H54 (cell line): Measurements from ENCODE around the gene COCH.

Experiments used
- DNase-seq: peaks from one replicate; pipeline ENCODE4 v3.0.0; 2011; ENCODE audit warnings: low spot score, mixed read lengths; ENCODE audit not compliant: insufficient read length
- FAIRE-seq: peaks from 3 replicates; lab custom pipeline; 2011; peaks lifted over from hg19 to GRCh38; lab: Jason Lieb, UNC
- POLR2A ChIP-seq: IDR thresholded peaks from 2 replicates; pipeline ENCODE4 v1.6.1; 2011; ENCODE audit warnings: low read depth, mild to moderate bottlenecking, low read length

The COCH gene

DNA sequence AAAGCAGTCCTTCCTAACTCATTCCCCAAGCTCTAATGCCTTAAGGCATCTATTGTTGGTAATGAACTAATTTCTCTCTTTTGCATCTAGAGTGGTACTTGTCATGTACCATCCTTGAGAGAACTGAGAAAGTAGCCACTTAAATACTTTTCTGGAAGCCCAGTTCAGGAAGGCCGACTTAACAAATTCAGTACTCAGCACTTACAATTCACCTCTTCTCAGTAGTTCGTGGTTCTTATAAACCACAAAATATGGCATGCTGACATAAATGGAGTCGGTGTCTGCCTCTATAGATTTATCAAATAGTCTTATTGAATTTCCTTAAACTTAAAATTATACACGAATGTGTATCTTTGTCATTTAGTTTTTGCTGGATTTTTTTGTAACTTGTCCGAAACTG lies 9.4 kb upstream of the COCH start:
- no peak for FAIRE-seq
- no peak for DNase-seq
- TF ChIP-seq POLR2A: no peak

DNA sequence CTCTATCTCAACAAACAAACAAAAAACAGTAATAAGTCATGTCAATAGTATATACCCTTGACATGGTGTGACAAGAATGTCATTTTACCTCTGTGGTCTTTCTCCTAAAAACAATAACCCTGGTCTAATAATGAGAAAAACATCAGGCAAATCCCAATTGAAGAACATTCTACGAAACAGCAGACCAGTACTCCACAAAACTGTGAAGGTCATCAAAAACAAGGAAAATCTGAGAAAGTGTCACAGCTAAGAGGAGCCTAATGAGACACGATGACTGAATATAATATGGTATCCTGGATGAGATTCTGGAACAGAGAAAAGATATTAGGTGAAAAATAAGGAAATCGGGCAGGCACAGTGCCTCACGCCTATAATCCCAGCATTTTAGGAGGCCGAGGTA lies 5.6 kb upstream of the COCH start:
- DNase-seq (no peak), FAIRE-seq (no peak)
- TF ChIP-seq POLR2A: no peak

DNA sequence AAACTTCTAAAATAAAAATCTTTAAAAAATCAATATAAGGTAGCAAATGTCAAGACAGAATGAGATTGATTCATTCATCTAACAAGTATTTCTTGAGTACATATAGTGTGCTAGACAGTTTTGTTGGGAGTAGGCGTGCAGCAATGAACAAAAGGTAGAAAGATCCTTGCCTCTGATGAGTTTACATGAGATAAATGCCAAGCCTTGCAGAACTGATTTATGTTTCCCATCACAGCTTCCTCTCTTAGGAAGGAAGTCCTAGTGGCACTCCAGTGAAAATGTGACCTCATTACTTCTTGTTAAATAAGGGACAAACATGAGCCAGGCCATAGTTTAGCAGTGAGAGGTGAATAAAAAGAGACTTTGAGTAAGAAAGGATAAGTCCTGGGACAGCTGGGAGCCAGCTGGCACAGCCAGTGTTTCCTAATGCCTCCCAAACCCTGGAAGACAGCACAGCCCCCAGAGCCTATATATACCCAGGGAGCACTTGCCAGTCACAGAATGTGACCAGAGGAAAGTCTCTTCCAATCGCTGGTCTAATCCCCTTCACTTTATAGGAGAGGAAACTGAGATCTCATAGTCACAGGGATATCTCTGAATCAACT lies 4.7 kb upstream of the COCH start:
- FAIRE-seq: no peak
- DNase-seq: no peak
- TF ChIP-seq POLR2A: no peak

DNA sequence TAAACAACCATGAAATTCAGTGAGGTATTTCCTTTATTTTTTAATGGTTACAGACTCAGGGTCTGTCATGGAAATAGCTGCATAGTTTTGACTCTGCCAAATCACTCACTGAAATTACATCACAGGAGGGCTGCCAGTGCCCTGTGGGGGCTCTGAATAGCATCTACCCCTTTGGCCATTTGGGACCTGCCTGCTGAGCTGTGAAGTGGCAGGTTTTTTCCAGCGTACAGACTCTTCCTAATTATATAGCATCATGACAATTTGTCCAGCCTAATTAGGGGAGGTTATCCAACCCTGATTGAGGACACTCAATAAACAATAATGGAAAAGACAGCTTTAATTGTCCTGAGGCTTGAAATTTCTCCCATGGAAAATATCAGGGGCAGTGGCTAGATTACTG lies 1.8 kb upstream of the COCH start:
- no peak for TF ChIP-seq POLR2A
- DNase-seq (no peak), FAIRE-seq (no peak)

DNA sequence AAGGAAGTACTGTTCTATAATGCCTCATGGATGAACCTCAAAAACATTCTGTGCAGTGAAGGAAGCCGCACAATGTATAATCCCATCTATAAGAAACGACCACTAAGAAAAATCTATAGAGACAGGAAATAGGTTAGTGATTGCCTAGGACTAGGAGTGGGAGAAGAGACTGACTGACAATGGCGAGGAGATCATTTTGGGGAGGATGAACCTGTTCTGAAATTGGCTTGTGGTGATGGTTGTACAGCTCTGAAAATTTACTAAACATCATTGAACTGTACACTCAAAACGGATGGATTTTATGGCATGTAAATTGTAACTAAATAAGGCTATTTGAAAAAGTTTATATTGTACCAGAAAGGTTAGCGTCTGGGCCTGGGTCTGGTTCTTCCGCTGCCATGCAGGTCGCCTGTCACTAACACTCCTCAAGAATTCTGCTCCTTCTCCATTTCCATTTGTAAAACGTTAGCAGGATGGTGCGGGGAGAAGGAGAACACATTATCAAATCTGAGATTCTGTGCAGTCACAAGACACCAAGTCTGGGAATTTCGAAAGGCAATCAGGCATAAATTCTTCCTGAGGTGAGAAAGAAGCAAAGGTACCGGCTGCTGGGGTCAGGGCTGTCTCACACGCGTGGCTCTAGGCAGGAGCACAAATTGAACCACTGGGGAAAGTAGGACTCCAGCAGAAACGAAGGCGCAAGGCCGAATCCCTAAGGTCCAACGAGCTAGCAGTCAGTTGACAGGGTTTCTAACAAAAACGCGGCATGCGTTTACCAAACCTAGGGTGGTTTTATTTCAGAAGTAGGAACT lies 845 bp upstream of the COCH start:
- FAIRE-seq (no peak), DNase-seq (no peak)
- TF ChIP-seq POLR2A: no peak

DNA sequence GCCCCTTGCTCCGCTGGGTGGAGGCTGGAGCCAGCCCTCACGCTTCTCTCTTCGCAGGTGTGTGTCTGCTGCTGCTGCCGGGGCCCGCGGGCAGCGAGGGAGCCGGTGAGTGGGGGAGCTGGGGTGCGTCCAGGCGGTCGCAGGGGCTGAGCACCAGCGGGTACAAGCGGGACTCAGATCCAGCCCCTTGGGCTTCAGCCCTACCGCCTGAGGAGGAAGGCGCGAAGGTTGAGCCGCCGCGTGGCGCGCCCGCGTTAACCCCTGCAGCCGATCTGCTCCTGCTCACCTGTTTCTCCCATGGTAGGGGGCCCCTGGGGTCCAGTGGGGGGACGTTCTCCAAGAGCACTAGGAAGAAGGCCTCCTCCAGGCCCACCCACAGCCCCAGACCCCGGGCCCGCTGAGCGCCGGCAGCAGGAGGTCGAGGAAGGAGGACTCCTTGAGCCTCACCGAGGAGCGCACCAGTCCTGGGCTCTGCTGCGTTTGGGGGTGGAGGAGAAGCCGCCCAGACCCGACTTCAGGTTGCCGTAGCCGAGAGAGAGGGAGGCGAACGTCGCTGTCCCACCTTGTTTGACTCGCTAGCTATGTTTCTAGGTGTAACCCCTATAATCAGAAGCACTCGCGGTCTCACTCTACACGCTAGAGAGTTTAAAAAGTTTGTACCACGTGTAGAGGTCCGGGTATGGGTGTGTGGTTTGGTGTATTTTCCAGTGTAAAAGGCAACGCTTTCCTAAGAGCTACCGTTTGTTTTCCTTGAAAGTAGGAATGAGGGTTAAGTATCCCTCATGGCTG lies 834 bp downstream of the COCH start:
- FAIRE-seq (no peak), DNase-seq (no peak)
- no peak for TF ChIP-seq POLR2A

DNA sequence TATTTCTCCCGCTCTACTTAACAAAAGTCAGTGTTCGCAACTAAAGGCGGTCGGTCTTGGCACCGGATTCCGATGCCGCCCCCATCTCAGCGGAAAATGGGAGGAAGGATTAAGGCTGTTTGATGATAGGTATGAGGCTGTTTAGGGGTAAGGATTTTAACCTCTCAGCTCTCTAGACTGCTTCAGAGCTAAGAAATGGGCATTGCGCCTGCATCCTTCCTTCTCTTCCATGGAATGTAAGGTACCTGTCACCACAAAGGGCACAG lies 1.4 kb downstream of the COCH start:
- FAIRE-seq (no peak), DNase-seq (no peak)
- no peak for TF ChIP-seq POLR2A

DNA sequence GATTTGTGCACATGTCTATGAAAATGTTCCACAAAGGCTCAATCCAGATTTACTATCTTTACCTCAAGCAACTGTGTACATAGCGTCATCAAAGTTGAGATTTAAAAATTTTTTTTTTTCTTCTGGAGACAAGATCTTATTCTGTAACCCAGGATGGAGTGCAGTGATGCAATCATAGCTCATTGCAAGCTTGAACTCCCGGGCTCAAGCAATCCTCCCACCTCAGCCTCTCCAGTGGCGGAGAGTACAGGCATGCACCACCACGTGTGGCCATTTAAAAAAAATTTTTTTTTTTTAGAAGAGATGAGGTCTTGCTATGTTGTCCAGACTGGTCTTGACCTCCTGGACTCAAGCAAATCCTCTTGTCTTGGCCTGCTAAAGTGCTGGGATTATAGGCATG lies 2.3 kb downstream of the COCH start:
- no peak for FAIRE-seq
- TF ChIP-seq POLR2A: no peak
- no peak for DNase-seq

DNA sequence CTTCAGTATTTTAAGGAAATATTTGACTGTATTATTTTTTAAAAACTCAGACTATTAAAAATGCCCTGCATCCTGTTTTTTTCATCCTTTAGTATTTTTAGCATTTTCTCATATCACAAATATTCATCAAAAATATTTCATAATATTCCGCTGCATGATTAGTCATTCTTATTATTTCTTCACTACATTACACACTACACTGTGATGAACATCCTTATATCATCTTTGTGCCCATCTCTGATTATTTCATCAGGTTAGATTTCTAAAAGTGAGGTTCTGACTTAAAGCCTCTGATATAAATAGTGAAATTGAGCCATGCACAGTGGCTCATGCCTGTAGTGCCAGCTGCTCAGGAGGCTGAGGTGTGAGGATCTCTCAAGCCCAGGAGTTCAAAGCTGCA lies 8.1 kb downstream of the COCH start:
- no peak for DNase-seq
- TF ChIP-seq POLR2A: no peak
- FAIRE-seq: no peak

DNA sequence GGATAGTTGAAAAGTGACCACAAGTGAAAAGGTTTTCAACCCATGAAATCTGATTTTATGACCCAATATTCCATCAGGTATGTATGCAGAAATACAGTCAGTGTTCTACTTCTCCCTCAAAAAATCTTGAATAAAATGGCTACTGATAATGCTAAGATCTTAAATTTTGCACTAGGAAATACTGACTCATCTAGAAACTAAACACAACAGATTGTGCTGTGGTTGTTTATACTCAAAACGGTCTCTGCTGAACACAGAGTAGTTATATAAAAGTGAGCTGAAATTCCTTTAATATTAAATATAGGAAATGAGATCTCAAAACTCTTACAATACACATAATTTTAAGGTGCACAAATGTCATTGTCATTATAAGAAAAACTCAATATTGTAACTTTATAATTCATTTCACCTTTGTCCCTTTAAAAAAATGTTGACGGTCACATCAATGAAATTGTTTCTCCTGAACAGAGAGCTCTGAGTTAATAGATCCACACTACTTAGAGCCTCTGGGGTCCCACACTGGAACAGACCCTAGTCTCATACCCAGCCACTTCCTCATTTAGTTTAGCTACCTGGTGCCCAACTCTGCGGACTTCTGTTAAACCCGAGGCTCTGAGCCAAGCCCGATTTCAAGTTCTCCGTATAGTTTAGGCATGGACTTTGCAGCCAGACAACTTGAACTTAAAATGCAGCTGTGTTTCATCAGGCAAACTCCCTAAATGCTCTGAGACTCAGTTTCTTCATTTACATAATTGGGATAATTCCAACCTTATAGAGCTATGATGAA lies 9.3 kb downstream of the COCH start:
- no peak for DNase-seq
- no peak for FAIRE-seq
- TF ChIP-seq POLR2A: no peak

DNA sequence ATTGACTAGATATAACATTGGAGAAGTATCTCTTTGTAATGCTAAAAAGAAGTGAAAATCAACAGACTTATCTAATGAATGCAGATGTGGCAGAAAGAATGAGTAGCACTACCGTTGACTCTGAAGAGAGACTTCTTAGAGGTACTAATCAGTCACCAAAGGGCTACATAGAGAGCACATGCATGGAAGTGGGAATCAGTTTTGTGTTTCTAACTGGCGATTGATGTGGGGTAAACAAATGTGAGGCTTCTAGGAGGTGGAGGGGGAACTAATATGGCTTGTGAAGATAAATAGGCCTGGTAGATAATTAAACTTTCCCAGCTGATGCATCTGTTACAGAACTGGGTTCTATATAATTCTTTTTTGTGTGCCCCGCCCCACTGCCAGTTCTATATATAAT lies 10.5 kb downstream of the COCH start:
- FAIRE-seq: no peak
- no peak for DNase-seq
- TF ChIP-seq POLR2A: no peak

DNA sequence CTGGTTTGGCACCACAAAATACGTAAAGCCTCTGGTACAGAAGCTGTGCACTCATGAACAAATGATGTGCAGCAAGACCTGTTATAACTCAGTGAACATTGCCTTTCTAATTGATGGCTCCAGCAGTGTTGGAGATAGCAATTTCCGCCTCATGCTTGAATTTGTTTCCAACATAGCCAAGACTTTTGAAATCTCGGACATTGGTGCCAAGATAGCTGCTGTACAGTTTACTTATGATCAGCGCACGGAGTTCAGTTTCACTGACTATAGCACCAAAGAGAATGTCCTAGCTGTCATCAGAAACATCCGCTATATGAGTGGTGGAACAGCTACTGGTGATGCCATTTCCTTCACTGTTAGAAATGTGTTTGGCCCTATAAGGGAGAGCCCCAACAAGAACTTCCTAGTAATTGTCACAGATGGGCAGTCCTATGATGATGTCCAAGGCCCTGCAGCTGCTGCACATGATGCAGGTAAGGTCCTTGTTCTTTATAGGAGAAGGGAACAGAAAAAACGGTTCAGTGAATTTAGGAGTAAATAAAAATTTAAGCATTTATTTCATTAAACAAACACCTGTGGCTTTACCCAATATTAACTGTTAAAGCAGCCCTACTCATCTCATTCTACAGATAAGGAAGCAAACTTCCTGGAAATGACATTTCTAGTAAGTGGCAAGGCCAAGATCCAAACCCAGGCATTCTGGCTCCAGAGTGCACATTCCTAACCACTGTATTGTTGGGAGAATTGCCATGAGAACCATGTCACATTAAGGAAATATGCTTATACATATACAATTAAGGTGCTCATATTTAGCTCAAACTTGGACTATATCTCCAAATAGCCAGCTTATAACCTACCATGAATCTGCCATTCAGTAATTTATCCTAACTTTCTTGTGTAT lies 11.7 kb downstream of the COCH start:
- no peak for TF ChIP-seq POLR2A
- DNase-seq: no peak
- FAIRE-seq: no peak

DNA sequence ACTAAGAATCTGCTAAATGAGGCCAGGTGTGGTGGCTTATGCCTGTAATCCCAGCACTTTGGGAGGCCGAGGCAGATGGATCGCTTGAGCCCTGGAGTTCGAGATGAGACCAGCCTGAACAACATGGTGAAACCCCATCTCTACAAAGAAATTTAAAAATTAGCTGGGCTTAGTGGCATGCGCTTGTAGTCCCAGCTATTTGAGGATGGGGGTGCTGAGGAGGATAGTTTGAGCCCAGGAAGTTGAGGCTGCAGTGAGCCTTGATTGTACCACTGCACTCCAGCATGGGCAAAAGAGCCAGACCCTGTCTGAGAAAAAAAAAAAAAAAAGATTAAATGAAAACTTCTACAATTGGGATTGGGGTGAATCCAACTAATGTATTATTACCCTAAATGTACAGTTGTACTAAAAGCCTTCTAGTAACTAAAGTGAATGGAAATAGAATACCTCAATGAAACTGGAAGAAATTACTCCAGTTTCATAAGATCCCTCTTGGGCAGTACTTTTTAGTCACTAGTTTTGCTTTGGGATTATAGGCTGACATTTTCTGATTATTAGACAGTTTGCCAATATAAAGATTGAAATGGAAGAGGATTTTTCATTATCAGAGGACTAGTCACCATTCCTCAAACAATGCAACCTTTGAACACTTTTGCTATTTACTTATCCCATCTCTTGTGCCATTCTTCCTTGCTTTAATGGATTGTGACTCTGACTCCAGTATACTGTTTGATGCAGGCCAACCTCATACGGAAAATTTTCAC lies 14.3 kb downstream of the COCH start:
- DNase-seq (no peak), FAIRE-seq (no peak)
- TF ChIP-seq POLR2A: no peak
